Measurements from ENCODE around the gene SIDT1.

SIDT1 gene

GRCh38 chr3:113548501-113548900, 16.1 kb downstream of the SIDT1 start:
- Histone ChIP-seq H3K79me2 (ENCODE audit: control insufficient read depth, insufficient read depth, low read length) (no peaks in the 10 kb centered on the region), H3K27ac (ENCODE audit: low read depth, low read length) (no peak overlapping the region), H3K4ac (ENCODE audit: low read depth, low read length) (no peak overlapping the region), H2BK15ac (replicated peaks; ENCODE audit: low read depth) (no peak overlapping the region), H3K18ac (ENCODE audit: low read length) (no peak overlapping the region), H3K4me3 (ENCODE audit: low read length) (no peak overlapping the region), H4K5ac (ENCODE audit: low read length) (no peak overlapping the region), H3K79me1 (ENCODE audit: low read length) (no peaks in the 10 kb centered on the region), H3K4me1 (ENCODE audit: control insufficient read depth, low read depth, low read length) (no peaks in the 10 kb centered on the region), H3K23ac (ENCODE audit: low read length) (no peak overlapping the region), H2AK5ac (ENCODE audit: low read length) (no peak overlapping the region), H2BK5ac (ENCODE audit: low read length) (no peak overlapping the region), H3K27me3 (ENCODE audit: insufficient read depth, low read length, poor library complexity) (no peaks in the 10 kb centered on the region), H2BK120ac (ENCODE audit: low read depth, low read length) (no peak overlapping the region), H3K36me3 (ENCODE audit: control insufficient read depth, insufficient read depth, low read length) (no peaks in the 10 kb centered on the region), H3K9ac (ENCODE audit: low read length) (no peak overlapping the region), H3K4me2 (ENCODE audit: low read length) (no peak overlapping the region), H3K56ac (ENCODE audit: low read length) (no peak overlapping the region), H4K8ac (ENCODE audit: low read depth, low read length) (no peak overlapping the region)
- DNase-seq: no peak
- WGBS (ENCODE audit: extremely low coverage, insufficient coverage, low lambda C conversion rate): no CpG with 5 or more reads among the region's 2 CpGs

- Histone ChIP-seq H2BK120ac (ENCODE audit: low read depth, low read length) (no peak overlapping the region), H3K56ac (ENCODE audit: low read length) (no peak overlapping the region), H4K5ac (ENCODE audit: low read length) (no peak overlapping the region), H2AK5ac (ENCODE audit: low read length) (no peak overlapping the region), H2BK15ac (replicated peaks; ENCODE audit: low read depth) (no peak overlapping the region), H3K79me1 (ENCODE audit: low read length) (no peaks in the 10 kb centered on the region), H3K27ac (ENCODE audit: low read depth, low read length) (no peak overlapping the region), H3K4me1 (ENCODE audit: control insufficient read depth, low read depth, low read length) (no peaks in the 10 kb centered on the region), H3K23ac (ENCODE audit: low read length) (no peak overlapping the region), H3K4me2 (ENCODE audit: low read length) (no peak overlapping the region), H2BK5ac (ENCODE audit: low read length) (no peak overlapping the region), H4K8ac (ENCODE audit: low read depth, low read length) (no peak overlapping the region), H3K36me3 (ENCODE audit: control insufficient read depth, insufficient read depth, low read length) (no peaks in the 10 kb centered on the region), H3K79me2 (ENCODE audit: control insufficient read depth, insufficient read depth, low read length) (no peaks in the 10 kb centered on the region), H3K4ac (ENCODE audit: low read depth, low read length) (no peak overlapping the region), H3K9ac (ENCODE audit: low read length) (no peak overlapping the region), H3K18ac (ENCODE audit: low read length) (no peak overlapping the region), H3K27me3 (ENCODE audit: insufficient read depth, low read length, poor library complexity) (no peaks in the 10 kb centered on the region), H3K4me3 (ENCODE audit: low read length) (no peak overlapping the region)
- WGBS (ENCODE audit: extremely low coverage, insufficient coverage, low lambda C conversion rate): no CpG with 5 or more reads among the region's 5 CpGs
- no peak for DNase-seq
These were observed 19.5 kb downstream of the SIDT1 start for GRCh38 chr3:113551820-113552219.

- peak; percentile 16 for DNase-seq
- Histone ChIP-seq H2BK5ac (ENCODE audit: low read length) (no peak overlapping the region), H3K4me2 (ENCODE audit: low read length) (no peak overlapping the region)
These were observed 20.5 kb downstream of the SIDT1 start for GRCh38 chr3:113552851-113553250.

DNA sequence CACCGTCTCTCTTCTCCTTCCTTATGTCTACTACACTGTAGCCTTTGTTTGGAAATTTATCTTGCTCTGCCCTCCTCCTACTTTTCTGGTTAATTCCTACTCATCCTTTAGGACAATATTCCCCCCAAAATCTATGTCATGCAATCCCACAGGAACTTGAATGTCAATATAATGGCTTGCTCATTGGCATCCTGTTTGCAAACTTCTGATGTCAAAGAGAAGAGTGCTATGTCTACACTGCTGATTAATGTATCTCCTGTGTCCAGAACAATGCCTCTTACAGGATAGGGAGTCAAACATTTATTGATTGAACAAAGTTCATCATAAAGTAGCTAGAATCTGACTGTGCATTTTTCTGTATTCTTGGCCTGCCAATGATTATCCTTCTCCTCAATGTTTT, 22.8 kb downstream of the SIDT1 start:
- Histone ChIP-seq H2BK15ac (replicated peaks; ENCODE audit: low read depth) (no peak overlapping the region), H3K4me1 (ENCODE audit: control insufficient read depth, low read depth, low read length) (no peaks in the 10 kb centered on the region), H2AK5ac (ENCODE audit: low read length) (no peak overlapping the region), H4K8ac (ENCODE audit: low read depth, low read length) (no peak overlapping the region), H3K23ac (ENCODE audit: low read length) (no peak overlapping the region), H3K27ac (ENCODE audit: low read depth, low read length) (no peak overlapping the region), H3K9ac (ENCODE audit: low read length) (no peak overlapping the region), H3K4ac (ENCODE audit: low read depth, low read length) (no peak overlapping the region), H3K4me3 (ENCODE audit: low read length) (no peak overlapping the region), H3K79me1 (ENCODE audit: low read length) (no peaks in the 10 kb centered on the region), H3K27me3 (ENCODE audit: insufficient read depth, low read length, poor library complexity) (no peaks in the 10 kb centered on the region), H3K36me3 (ENCODE audit: control insufficient read depth, insufficient read depth, low read length) (no peaks in the 10 kb centered on the region), H3K79me2 (ENCODE audit: control insufficient read depth, insufficient read depth, low read length) (no peaks in the 10 kb centered on the region), H3K18ac (ENCODE audit: low read length) (no peak overlapping the region), H3K4me2 (ENCODE audit: low read length) (no peak overlapping the region), H3K56ac (ENCODE audit: low read length) (no peak overlapping the region), H4K5ac (ENCODE audit: low read length) (no peak overlapping the region), H2BK5ac (ENCODE audit: low read length) (no peak overlapping the region), H2BK120ac (ENCODE audit: low read depth, low read length) (no peak overlapping the region)
- no CpG with 5 or more reads among the region's 1 CpG for WGBS (ENCODE audit: extremely low coverage, insufficient coverage, low lambda C conversion rate)
- no peak for DNase-seq

More at GRCh38 chr3:113552851-113553250, 20.5 kb downstream of the SIDT1 start:
- H2AK5ac ChIP-seq (ENCODE audit: low read length): no peak overlapping the region
- no peak overlapping the region for H4K5ac ChIP-seq (ENCODE audit: low read length)
- H3K27ac ChIP-seq (ENCODE audit: low read depth, low read length): no peak overlapping the region
- H3K23ac ChIP-seq (ENCODE audit: low read length): no peak overlapping the region
- H3K9ac ChIP-seq (ENCODE audit: low read length): no peak overlapping the region
- H3K36me3 ChIP-seq (ENCODE audit: control insufficient read depth, insufficient read depth, low read length): no peaks in the 10 kb centered on the region
- H2BK15ac ChIP-seq (replicated peaks; ENCODE audit: low read depth): no peak overlapping the region
- H3K27me3 ChIP-seq (ENCODE audit: insufficient read depth, low read length, poor library complexity): no peaks in the 10 kb centered on the region
- H3K4me1 ChIP-seq (ENCODE audit: control insufficient read depth, low read depth, low read length): no peaks in the 10 kb centered on the region
- H4K8ac ChIP-seq (ENCODE audit: low read depth, low read length): no peak overlapping the region
- WGBS (ENCODE audit: extremely low coverage, insufficient coverage, low lambda C conversion rate): no CpG with 5 or more reads among the region's 3 CpGs
- H3K79me2 ChIP-seq (ENCODE audit: control insufficient read depth, insufficient read depth, low read length): no peaks in the 10 kb centered on the region
- no peak overlapping the region for H2BK120ac ChIP-seq (ENCODE audit: low read depth, low read length)
- H3K4me3 ChIP-seq (ENCODE audit: low read length): no peak overlapping the region
- H3K79me1 ChIP-seq (ENCODE audit: low read length): no peaks in the 10 kb centered on the region
- H3K4ac ChIP-seq (ENCODE audit: low read depth, low read length): no peak overlapping the region
- no peak overlapping the region for H3K18ac ChIP-seq (ENCODE audit: low read length)
- no peak overlapping the region for H3K56ac ChIP-seq (ENCODE audit: low read length)

- Histone ChIP-seq H3K4me1 (ENCODE audit: control insufficient read depth, low read depth, low read length) (no peaks in the 10 kb centered on the region), H2AK5ac (ENCODE audit: low read length) (no peak overlapping the region), H3K56ac (ENCODE audit: low read length) (no peak overlapping the region), H2BK5ac (ENCODE audit: low read length) (no peak overlapping the region), H3K23ac (ENCODE audit: low read length) (no peak overlapping the region), H4K8ac (ENCODE audit: low read depth, low read length) (no peak overlapping the region), H3K27me3 (ENCODE audit: insufficient read depth, low read length, poor library complexity) (no peaks in the 10 kb centered on the region), H3K79me1 (ENCODE audit: low read length) (no peaks in the 10 kb centered on the region), H3K4ac (ENCODE audit: low read depth, low read length) (no peak overlapping the region), H3K27ac (ENCODE audit: low read depth, low read length) (no peak overlapping the region), H2BK120ac (ENCODE audit: low read depth, low read length) (no peak overlapping the region), H4K5ac (ENCODE audit: low read length) (no peak overlapping the region), H3K18ac (ENCODE audit: low read length) (no peak overlapping the region), H3K79me2 (ENCODE audit: control insufficient read depth, insufficient read depth, low read length) (no peaks in the 10 kb centered on the region), H3K4me3 (ENCODE audit: low read length) (no peak overlapping the region), H2BK15ac (replicated peaks; ENCODE audit: low read depth) (peak overlapping the region; percentile 4), H3K4me2 (ENCODE audit: low read length) (no peak overlapping the region), H3K36me3 (ENCODE audit: control insufficient read depth, insufficient read depth, low read length) (no peaks in the 10 kb centered on the region), H3K9ac (ENCODE audit: low read length) (no peak overlapping the region)
- no CpG with 5 or more reads among the region's 6 CpGs for WGBS (ENCODE audit: extremely low coverage, insufficient coverage, low lambda C conversion rate)
- DNase-seq: no peak
These were observed 24.1 kb downstream of the SIDT1 start for GRCh38 chr3:113556316-113556945.

GRCh38 chr3:113556946-113557335, 24.6 kb downstream of the SIDT1 start:
- Histone ChIP-seq H3K4me3 (ENCODE audit: low read length) (no peak overlapping the region), H3K27ac (ENCODE audit: low read depth, low read length) (no peak overlapping the region), H2BK15ac (replicated peaks; ENCODE audit: low read depth) (no peak overlapping the region), H2BK120ac (ENCODE audit: low read depth, low read length) (no peak overlapping the region), H3K4me1 (ENCODE audit: control insufficient read depth, low read depth, low read length) (no peaks in the 10 kb centered on the region), H3K9ac (ENCODE audit: low read length) (no peak overlapping the region), H2AK5ac (ENCODE audit: low read length) (no peak overlapping the region), H4K5ac (ENCODE audit: low read length) (no peak overlapping the region), H3K4ac (ENCODE audit: low read depth, low read length) (no peak overlapping the region), H3K36me3 (ENCODE audit: control insufficient read depth, insufficient read depth, low read length) (no peaks in the 10 kb centered on the region), H3K27me3 (ENCODE audit: insufficient read depth, low read length, poor library complexity) (no peaks in the 10 kb centered on the region), H3K23ac (ENCODE audit: low read length) (no peak overlapping the region), H2BK5ac (ENCODE audit: low read length) (no peak overlapping the region), H3K79me1 (ENCODE audit: low read length) (no peaks in the 10 kb centered on the region), H3K79me2 (ENCODE audit: control insufficient read depth, insufficient read depth, low read length) (no peaks in the 10 kb centered on the region), H3K56ac (ENCODE audit: low read length) (no peak overlapping the region), H3K18ac (ENCODE audit: low read length) (no peak overlapping the region), H3K4me2 (ENCODE audit: low read length) (no peak overlapping the region), H4K8ac (ENCODE audit: low read depth, low read length) (no peak overlapping the region)
- peak; percentile 57 for DNase-seq
- no CpG with 5 or more reads among the region's 7 CpGs for WGBS (ENCODE audit: extremely low coverage, insufficient coverage, low lambda C conversion rate)
